ENCODE measurements around the gene AIPL1. TPM values are rescaled to one million over a fixed set of nuclear protein-coding genes. Genes with fewer than 3 reads are reported as not detected.

AIPL1 gene
- total and polyA plus RNA-seq, 2 of the 4 experiments (the other 2 are of a cell fraction), result not detected

GRCh38 chr17:6437466-6437865, 2.5 kb upstream of the AIPL1 start:
- Histone ChIP-seq H3K79me1 (ENCODE audit: low read depth in 1 of 2, low read length in 2 of 2) (no peaks in the 10 kb centered on the region), H2BK120ac (ENCODE audit: low read depth, low read length) (no peak overlapping the region), H2BK15ac (ENCODE audit: low read depth, low read length) (no peak overlapping the region), H3K27ac (ENCODE audit: insufficient read depth, low read length) (no peak overlapping the region), H4K8ac (ENCODE audit: low read depth in 2 of 2, low read length in 2 of 2) (no peak overlapping the region), H4K20me1 (ENCODE audit: insufficient read depth, low read length) (no peaks in the 10 kb centered on the region), H3K9ac (ENCODE audit: low read depth, low read length) (no peak overlapping the region), H3K23ac (ENCODE audit: low read depth, low read length) (no peak overlapping the region), H4K5ac (ENCODE audit: low read depth, low read length) (no peak overlapping the region), H3K56ac (ENCODE audit: extremely low read depth, insufficient read depth, low read length) (no peak overlapping the region), H3K4me3 (ENCODE audit: insufficient read depth, low read depth, low read length) (no peak overlapping the region), H3K27me3 (ENCODE audit: control insufficient read depth, insufficient read depth, low read length) (peaks cover 10% of the 10 kb centered on the region), H3K9me3 (ENCODE audit: control insufficient read depth, insufficient read depth, low read length) (no peaks in the 10 kb centered on the region), H3K36me3 (ENCODE audit: control insufficient read depth, insufficient read depth, low read length) (no peaks in the 10 kb centered on the region), H3K4me2 (ENCODE audit: low read depth, low read length) (no peak overlapping the region), H2AK9ac (replicated peaks; ENCODE audit: low read depth, low read length, poor library complexity) (no peak overlapping the region), H3K9me1 (ENCODE audit: insufficient read depth, low read length) (no peaks in the 10 kb centered on the region; the same call in 1 of the 2 replicates), H2BK5ac (ENCODE audit: low read depth, low read length, poor library complexity, severe bottlenecking) (no peak overlapping the region), H3K4ac (ENCODE audit: low read depth, low read length) (no peak overlapping the region), H3K18ac (ENCODE audit: low read depth, low read length) (no peak overlapping the region), H2AFZ (replicated peaks; ENCODE audit: low read length, poor library complexity) (no peak overlapping the region), H2BK20ac (ENCODE audit: low read depth, low read length) (no peak overlapping the region), H3K14ac (replicated peaks; ENCODE audit: low read depth, low read length) (no peak overlapping the region), H2AK5ac (ENCODE audit: low read depth, low read length) (no peak overlapping the region), H4K91ac (ENCODE audit: insufficient read depth, low read depth, low read length) (no peak overlapping the region), H3K4me1 (ENCODE audit: control insufficient read depth, insufficient read depth, low read length) (no peaks in the 10 kb centered on the region)
- ChIA-PET POLR2A (ENCODE audit: unreplicated experiment) (no interaction called here), CTCF (no interaction called here)
- BruUV-seq (replicated peaks), result no TSS peak
- dilution Hi-C loops (cut with HindIII; ENCODE audit: low sequenced_read_pairs, unreplicated experiment), result no loop called here
- 0% methylated on average over 1 of the region's 4 CpGs; no CpG with 5 or more reads in 1 of the 2 experiments for WGBS, 2 experiments (ENCODE audit: extremely low coverage in 2 of 2, insufficient read length in 1 of 2)
- DNase-seq, result no peak
- no peak for TF ChIP-seq FOS (IDR thresholded peaks at IDR 0.05; ENCODE audit: low read depth, low read length)
- no peak for TF ChIP-seq CEBPB (IDR thresholded peaks at IDR 0.05; ENCODE audit: low read depth, low read length)
- no peak for TF ChIP-seq MAFK (IDR thresholded peaks at IDR 0.05; ENCODE audit: low read depth, low read length)
- no peak for TF ChIP-seq RFX5 (IDR thresholded peaks at IDR 0.05; ENCODE audit: low read depth, low read length)
- TF ChIP-seq BHLHE40 (IDR thresholded peaks at IDR 0.05; ENCODE audit: low read depth, low read length), result no peak
- TF ChIP-seq CHD1 (IDR thresholded peaks at IDR 0.05; ENCODE audit: low read depth, low read length), result no peak
- TF ChIP-seq MAZ (IDR thresholded peaks at IDR 0.05; ENCODE audit: borderline replicate concordance, low read depth, low read length), result no peak
- TF ChIP-seq USF2 (IDR thresholded peaks at IDR 0.05; ENCODE audit: low read depth, low read length), result no peak
- TF ChIP-seq CTCF (conservative IDR thresholded peaks at IDR 0.05; ENCODE audit: low read depth, low read length), result no peak
- no peak for TF ChIP-seq RCOR1 (IDR thresholded peaks at IDR 0.05; ENCODE audit: insufficient replicate concordance, low read length)
- no peak for TF ChIP-seq POLR2A (IDR thresholded peaks at IDR 0.05; ENCODE audit: low read depth, low read length)
- TF ChIP-seq RAD21 (IDR thresholded peaks at IDR 0.05; ENCODE audit: low read length), result no peak
- TF ChIP-seq MXI1 (IDR thresholded peaks at IDR 0.05; ENCODE audit: borderline replicate concordance, low read depth, low read length), result no peak
- TF ChIP-seq NFE2L2 (IDR thresholded peaks at IDR 0.05; ENCODE audit: low read depth, low read length), result no peak
- TF ChIP-seq ELK1 (IDR thresholded peaks at IDR 0.05; ENCODE audit: borderline replicate concordance, low read depth, low read length), result no peak
- TF ChIP-seq SMC3 (IDR thresholded peaks at IDR 0.05; ENCODE audit: low read depth, low read length), result no peak
- in situ Hi-C loops (cut with MboI; ENCODE audit: low sequenced_read_pairs), result loop anchor here (25.0 kb wide), 1 partner anchor 1200 kb away; the partner anchor contains the start of gene SCIMP
- intact Hi-C loops (cut with micrococcal nuclease), result loop anchor here (10.0 kb wide), 1 partner anchor 1193 kb away; no protein-coding TSS in a partner anchor
- no peak for ATAC-seq (ENCODE audit: low read depth)
